HepG2 (cell line): Measurements from ENCODE around the gene STAG3. TPM values are rescaled to one million over a fixed set of nuclear protein-coding genes. Genes with fewer than 3 reads are reported as not detected.

Experiments
- AKNA ChIP-seq: sonication (generic); formaldehyde crosslinking; IDR thresholded peaks from 2 replicates; pipeline ENCODE4 v1.4.0; 2020; ENCODE audit warnings: missing genetic modification reagents, borderline replicate concordance
- BCL3 ChIP-seq: sonication (generic); formaldehyde crosslinking; IDR thresholded peaks from 2 replicates; pipeline ENCODE4 v1.5.1; 2020; ENCODE audit warnings: mild to moderate bottlenecking, missing genetic modification reagents, moderate library complexity
- CSRNP1 ChIP-seq: sonication (generic); formaldehyde crosslinking; IDR thresholded peaks from 2 replicates; pipeline ENCODE4 v1.8.1; 2023; ENCODE audit warnings: mild to moderate bottlenecking, missing genetic modification reagents
- CTCF ChIP-seq: sonication (generic); formaldehyde crosslinking; IDR thresholded peaks from 2 replicates; pipeline ENCODE4 v1.5.0; 2020; ENCODE audit warnings: mild to moderate bottlenecking, missing genetic modification reagents, moderate library complexity
- FLYWCH1 ChIP-seq: sonication (generic); formaldehyde crosslinking; IDR thresholded peaks from 2 replicates; pipeline ENCODE4 v1.8.1; 2023; ENCODE audit warnings: mild to moderate bottlenecking, missing genetic modification reagents
- FOXA3 ChIP-seq: IDR thresholded peaks from 2 replicates; pipeline ENCODE4 v1.6.1; 2016; ENCODE audit warnings: missing genetic modification reagents, missing compliant biosample characterization
- GATAD1 ChIP-seq: IDR thresholded peaks from 2 replicates; pipeline ENCODE4 v1.6.1; 2016; ENCODE audit warnings: missing genetic modification reagents, missing compliant biosample characterization
- IRF9 ChIP-seq: sonication (generic); formaldehyde crosslinking; IDR thresholded peaks from 2 replicates; pipeline ENCODE4 v1.8.0; 2022; ENCODE audit warnings: missing genetic modification reagents, mild to moderate bottlenecking, borderline replicate concordance
- KLF13 ChIP-seq: sonication (generic); formaldehyde crosslinking; IDR thresholded peaks from 2 replicates; pipeline ENCODE4 v1.4.0; 2020; ENCODE audit warnings: mild to moderate bottlenecking, missing genetic modification reagents
- NPAS2 ChIP-seq: sonication (generic); formaldehyde crosslinking; IDR thresholded peaks from 2 replicates; pipeline ENCODE4 v1.8.0; 2022; ENCODE audit warnings: mild to moderate bottlenecking, missing genetic modification reagents, borderline replicate concordance
- ONECUT2 ChIP-seq: sonication (generic); formaldehyde crosslinking; IDR thresholded peaks from 2 replicates; pipeline ENCODE4 v1.4.0; 2020; ENCODE audit warnings: missing genetic modification reagents
- RFXAP ChIP-seq: sonication (generic); formaldehyde crosslinking; IDR thresholded peaks from 2 replicates; pipeline ENCODE4 v1.4.0; 2020; ENCODE audit warnings: missing genetic modification reagents, borderline replicate concordance
- SP1 ChIP-seq, 2 experiments: fragments of 450-650 bp in 1 of 2; sonication (generic) in 1 of 2; formaldehyde crosslinking in 1 of 2; IDR thresholded peaks; 2 replicates each; pipeline versions ENCODE4 v1.4.0 to v1.6.1; 2016 to 2020; ENCODE audit warnings: missing genetic modification reagents in 1 of 2
- TBX2 ChIP-seq: sonication (generic); formaldehyde crosslinking; IDR thresholded peaks from 2 replicates; pipeline ENCODE4 v1.5.0; 2020; ENCODE audit warnings: missing genetic modification reagents, mild to moderate bottlenecking, borderline replicate concordance
- TEAD3 ChIP-seq: optimal IDR thresholded peaks from 2 replicates; pipeline ENCODE3; 2016; ENCODE audit warnings: borderline replicate concordance
- ZNF251 ChIP-seq: sonication (generic); formaldehyde crosslinking; IDR thresholded peaks from 2 replicates; pipeline ENCODE4 v1.9.0; 2021; ENCODE audit warnings: mild to moderate bottlenecking, missing genetic modification reagents
- ZNF383 ChIP-seq: sonication (generic); formaldehyde crosslinking; IDR thresholded peaks from 2 replicates; pipeline ENCODE4 v1.4.0; 2020; ENCODE audit warnings: missing genetic modification reagents, mild to moderate bottlenecking, borderline replicate concordance
- ZNF580 ChIP-seq: IDR thresholded peaks from 2 replicates; pipeline ENCODE4 v1.6.1; 2016; ENCODE audit warnings: low read depth, borderline replicate concordance
- ZSCAN12 ChIP-seq: sonication (generic); formaldehyde crosslinking; IDR thresholded peaks from 2 replicates; pipeline ENCODE4 v1.9.0; 2021; ENCODE audit warnings: mild to moderate bottlenecking, missing genetic modification reagents
- polyA plus RNA-seq, 8 experiments: library from polyadenylated mRNA; depleted of rRNA in 3 of 8; stranded (reverse) in 7 of 8; unstranded in 1 of 8; fragments of >200 nt; fragmentation: Illumina TruSeq in 4 of 8; extraction: Trizol in 4 of 8; gene quantifications; 2 replicates each; pipeline versions ENCODE4 v1.2.1 to v1.2.3, GENCODE V29; 2011 to 2016; ENCODE audit warnings: low read depth in 4 of 8, missing spikeins in 1 of 8, mixed read lengths in 1 of 8; ENCODE audit not compliant: insufficient read depth in 1 of 8
- total RNA-seq, 5 experiments: library from RNA; depleted of rRNA; stranded (reverse); fragments of >200 nt; fragmentation: Illumina TruSeq; extraction: Trizol; gene quantifications; 2 replicates each; pipeline ENCODE4 v1.2.3, GENCODE V29; 2016; ENCODE audit warnings: low read depth in 1 of 5

Gene STAG3
- total and polyA plus RNA-seq, 2 of the 13 experiments (the other 11 are each of a cell fraction or from before 2014, with no cell fraction given): 0.09 to 0.33 TPM

- TF ChIP-seq KLF13 (no peak), CTCF (CRISPR knock-in tag) (peak; percentile 94), BCL3 (CRISPR knock-in tag) (no peak), NPAS2 (no peak), ZNF251 (CRISPR knock-in tag) (no peak), ZNF383 (no peak), AKNA (CRISPR knock-in tag) (no peak), ZNF580 (CRISPR knock-in tag) (no peak), SP1 (IDR thresholded peaks at IDR 0.05) (no peak), SP1 (CRISPR knock-in tag; IDR thresholded peaks at IDR 0.05) (no peak), ZSCAN12 (no peak), CSRNP1 (CRISPR knock-in tag) (no peak), RFXAP (CRISPR knock-in tag) (0 out of 2 replicates have a peak, but pooled peaks have one; percentile 25), ONECUT2 (no peak), IRF9 (no peak), FOXA3 (CRISPR knock-in tag) (0 out of 2 replicates have a peak, but pooled peaks have one; percentile 10), GATAD1 (0 out of 2 replicates have a peak, but pooled peaks have one; percentile 27), TBX2 (no peak), TEAD3 (CRISPR knock-in tag) (peak; percentile 40), FLYWCH1 (no peak)
Observed at GRCh38 chr7:100132697-100133151, 45.0 kb upstream of the STAG3 start (continued).
